Tibial nerve (tissue), 4 donors: ENCODE results near the gene PIH1D1. TPM values are rescaled to one million over a fixed set of nuclear protein-coding genes. Genes with fewer than 3 reads are reported as not detected.

Source experiments
- DNase-seq, 2 donors: peaks; one replicate each; pipeline ENCODE4 v3.0.0-alpha.2; 2019; ENCODE audit warnings: low spot score in 2 of 2
- H3K27ac ChIP-seq, 4 donors: fragments of 200-600 bp; sonication (generic) in 3 of 4; one replicate each; pipeline ENCODE4 v1.5.1; 2017 to 2019; ENCODE audit warnings: mild to moderate bottlenecking in 1 of 4
- H3K27me3 ChIP-seq, 2 donors: fragments of 200-600 bp; sonication (generic) in 1 of 2; one replicate each; pipeline versions ENCODE4 v1.5.1 to v1.6.0; 2017 to 2019
- H3K36me3 ChIP-seq, 3 donors: fragments of 200-600 bp; sonication (generic); one replicate each; pipeline ENCODE4 v1.5.1; 2018 to 2019
- H3K4me1 ChIP-seq, 4 donors: fragments of 200-600 bp; sonication (generic) in 3 of 4; one replicate each; pipeline ENCODE4 v1.5.1; 2017 to 2019
- H3K4me3 ChIP-seq, 4 donors: fragments of 200-600 bp; sonication (generic) in 3 of 4; one replicate each; pipeline ENCODE4 v1.5.1; 2017 to 2019; ENCODE audit warnings: mild to moderate bottlenecking in 1 of 4, moderate library complexity in 1 of 4
- H3K9me3 ChIP-seq, 4 donors: fragments of 200-600 bp; sonication (generic) in 3 of 4; one replicate each; pipeline ENCODE4 v1.5.1; 2017 to 2019
- EP300 ChIP-seq, 2 donors: sonication (generic); formaldehyde crosslinking; IDR thresholded peaks; one replicate each; pipeline ENCODE4 v1.6.1; 2017; ENCODE audit warnings: antibody characterized with exemption in 2 of 2, mild to moderate bottlenecking in 1 of 2
- POLR2A ChIP-seq, 2 donors: fragments of 450-650 bp; IDR thresholded peaks; one replicate each; pipeline ENCODE4 v1.6.1; 2017; ENCODE audit warnings: antibody characterized with exemption in 2 of 2, mild to moderate bottlenecking in 2 of 2, moderate library complexity in 2 of 2
- WGBS, 2 donors: methylation state at CpG; one replicate each; pipeline ENCODE4 v1.1.5; 2018; 5-methylcytosine and 5-hydroxymethylcytosine counted together
- total RNA-seq, 4 donors: library from RNA; depleted of rRNA; stranded (reverse); fragments of >200 nt; gene quantifications; one replicate each; pipeline ENCODE4 v1.1.0, GENCODE V29; 2016
- TF ChIP-seq, protein P1 (sequence below), 5 experiments: fragments of 200-600 bp in 3 of 5; fragments of 450-650 bp in 2 of 5; sonication (generic) in 3 of 5; IDR thresholded peaks; one replicate each; pipeline ENCODE4 v1.5.1; 2016 to 2019; ENCODE audit warnings: antibody characterized with exemption in 5 of 5, mild to moderate bottlenecking in 3 of 5, moderate library complexity in 2 of 5

PIH1D1 gene
- total RNA-seq, 4 donors from 2014 or later: 85.0 to 128 (median 110) TPM

DNA sequence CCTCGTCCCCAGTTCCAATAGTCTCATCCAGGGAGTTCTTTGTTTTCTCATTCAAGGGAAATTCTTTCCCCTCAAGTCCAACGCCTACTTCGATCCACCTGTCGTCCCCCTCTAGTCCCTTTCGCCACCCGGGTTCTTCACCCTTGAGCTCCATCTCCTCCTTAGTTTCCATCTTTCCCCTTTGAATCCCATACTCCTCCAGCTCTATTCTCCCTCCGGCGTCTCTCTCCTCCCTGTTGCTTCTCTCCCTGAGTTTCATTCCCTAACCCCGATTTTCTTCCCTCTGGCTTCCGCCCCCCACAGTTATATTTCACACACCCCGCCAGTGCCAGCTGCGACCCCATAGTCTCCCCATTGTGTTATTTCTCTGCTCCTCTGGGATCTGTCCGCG is 9.7 kb downstream of the PIH1D1 start:
- H3K27ac ChIP-seq: peak overlapping the region; percentile 75 to 88 (median 83)
- WGBS, 2 donors: 17 to 20% methylated on average over 14 of the region's 14 CpGs

DNA sequence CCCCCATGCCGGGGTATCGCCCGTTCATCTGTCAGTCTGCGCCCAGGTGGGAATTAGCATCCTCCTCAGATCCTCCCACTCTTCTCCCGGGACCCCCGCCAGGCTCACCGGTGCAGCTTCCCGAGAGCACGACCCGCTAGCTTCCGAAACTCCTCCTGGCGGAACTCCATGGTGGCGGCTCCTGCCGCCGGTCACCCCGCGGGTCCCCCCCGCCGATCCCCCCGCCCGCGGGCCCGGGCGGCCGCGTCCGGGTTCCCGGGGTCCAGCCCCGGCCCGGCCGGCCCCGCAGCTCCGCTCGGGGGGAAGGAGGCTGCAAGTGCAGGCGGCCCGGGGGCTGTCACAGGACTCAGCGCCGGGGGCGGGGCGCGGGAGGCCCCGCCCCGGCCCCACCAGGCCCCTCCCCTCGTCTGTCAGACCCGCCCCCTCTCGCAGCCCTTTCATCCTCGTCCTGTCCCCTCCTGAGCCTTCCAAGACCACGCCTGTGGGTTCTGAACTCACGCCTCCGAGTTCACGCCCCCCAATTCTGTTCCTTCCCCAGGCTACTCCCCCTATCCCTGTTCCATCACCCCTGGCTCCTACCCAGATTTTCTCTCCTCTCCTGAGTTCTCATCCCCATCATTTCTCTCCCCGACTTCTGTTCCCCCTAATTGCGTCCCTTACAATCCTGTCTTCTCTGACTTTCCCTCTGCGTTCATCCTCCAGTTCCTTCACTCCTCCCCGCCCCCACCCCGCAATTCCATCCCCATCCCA is 10.2 kb downstream of the PIH1D1 start, which contains the start of gene SLC17A7:
Gene SLC17A7, minus strand, starts transcription at position 318 of the 750 bp plus-strand sequence. Its CDS starts 148 bp downstream, at position 170.
- peaks cover 0 to 60% of the 10 kb centered on the region in 2 donors for H3K27me3 ChIP-seq
- peak within 1 kb of the TSS; percentile 17 to 58 (median 38) for H3K4me3 ChIP-seq
- peak; percentile 67 to 82 for DNase-seq
- H3K36me3 ChIP-seq: peaks cover 0 to 6% (median 0%) of the 10 kb centered on the region in 3 donors
- WGBS, 2 donors: 1 to 5% methylated on average over 25 to 51 of the region's 56 CpGs
- TF ChIP-seq EP300 (IDR thresholded peaks at IDR 0.05) (no peak), POLR2A (IDR thresholded peaks at IDR 0.05) (no peak)
- TF ChIP-seq, protein P1, sequence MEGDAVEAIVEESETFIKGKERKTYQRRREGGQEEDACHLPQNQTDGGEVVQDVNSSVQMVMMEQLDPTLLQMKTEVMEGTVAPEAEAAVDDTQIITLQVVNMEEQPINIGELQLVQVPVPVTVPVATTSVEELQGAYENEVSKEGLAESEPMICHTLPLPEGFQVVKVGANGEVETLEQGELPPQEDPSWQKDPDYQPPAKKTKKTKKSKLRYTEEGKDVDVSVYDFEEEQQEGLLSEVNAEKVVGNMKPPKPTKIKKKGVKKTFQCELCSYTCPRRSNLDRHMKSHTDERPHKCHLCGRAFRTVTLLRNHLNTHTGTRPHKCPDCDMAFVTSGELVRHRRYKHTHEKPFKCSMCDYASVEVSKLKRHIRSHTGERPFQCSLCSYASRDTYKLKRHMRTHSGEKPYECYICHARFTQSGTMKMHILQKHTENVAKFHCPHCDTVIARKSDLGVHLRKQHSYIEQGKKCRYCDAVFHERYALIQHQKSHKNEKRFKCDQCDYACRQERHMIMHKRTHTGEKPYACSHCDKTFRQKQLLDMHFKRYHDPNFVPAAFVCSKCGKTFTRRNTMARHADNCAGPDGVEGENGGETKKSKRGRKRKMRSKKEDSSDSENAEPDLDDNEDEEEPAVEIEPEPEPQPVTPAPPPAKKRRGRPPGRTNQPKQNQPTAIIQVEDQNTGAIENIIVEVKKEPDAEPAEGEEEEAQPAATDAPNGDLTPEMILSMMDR (IDR thresholded peaks at IDR 0.05): no peak
- peaks cover 0 to 40% (median 0%) of the 10 kb centered on the region in 4 donors for H3K4me1 ChIP-seq
- peak within 1 kb of the TSS; percentile 75 to 88 (median 83) for H3K27ac ChIP-seq
- no peaks in the 10 kb centered on the region for H3K9me3 ChIP-seq

More for the DNA sequence above, 9.7 kb downstream of the PIH1D1 start:
- peak overlapping the region in 3 of 4 donors; percentile 22 to 58 (median 53) for H3K4me3 ChIP-seq
- peaks cover 0 to 55% of the 10 kb centered on the region in 2 donors for H3K27me3 ChIP-seq
- peaks cover 0 to 12% (median 0%) of the 10 kb centered on the region in 3 donors for H3K36me3 ChIP-seq
- H3K9me3 ChIP-seq: no peaks in the 10 kb centered on the region
- DNase-seq: no peak
- peak in 1 of 2 donors; percentile 25 for TF ChIP-seq POLR2A (IDR thresholded peaks at IDR 0.05)
- TF ChIP-seq, protein P1 (IDR thresholded peaks at IDR 0.05): no peak
- H3K4me1 ChIP-seq: peaks cover 0 to 40% (median 0%) of the 10 kb centered on the region in 4 donors

DNA sequence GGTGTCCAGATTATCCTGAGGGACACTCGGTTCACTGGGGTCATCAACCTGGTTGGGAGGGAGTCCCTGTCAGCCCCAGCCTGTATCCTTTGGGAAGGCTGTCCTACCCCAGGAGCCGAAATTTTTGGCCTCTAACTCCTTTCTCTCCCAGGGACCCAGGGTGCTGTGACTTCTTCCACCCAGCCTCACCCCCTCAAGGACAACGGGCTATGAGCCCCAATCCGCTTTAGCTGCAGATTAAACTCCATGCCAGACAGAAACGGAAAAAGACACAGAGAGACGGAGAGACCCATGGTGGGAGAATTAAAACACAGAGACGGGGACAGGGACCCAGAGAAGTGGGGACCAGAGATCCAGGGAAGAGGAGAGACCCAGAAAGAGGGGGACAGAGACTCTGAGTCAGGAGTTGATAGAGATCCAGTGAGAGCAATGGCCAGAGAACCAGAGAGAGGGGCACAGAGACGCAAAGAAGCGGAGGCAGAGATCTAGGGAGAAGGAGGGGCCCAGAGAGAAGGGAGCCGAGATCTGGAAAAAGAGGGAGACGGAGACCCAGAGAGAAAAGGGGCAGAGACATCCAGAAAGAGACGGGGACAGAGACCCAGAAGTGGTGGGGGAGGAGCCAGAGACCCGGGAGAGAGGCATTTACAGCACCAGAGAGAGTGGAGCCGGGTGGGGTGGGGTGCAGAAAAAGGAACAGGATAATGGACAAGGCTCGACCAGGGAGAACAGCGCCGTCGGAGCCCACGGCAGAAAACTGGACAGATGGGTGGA is 11.0 kb downstream of the PIH1D1 start:
- peak overlapping the region in 1 of 4 donors; percentile 43 for H3K27ac ChIP-seq
- H3K4me1 ChIP-seq: peaks cover 0 to 40% (median 0%) of the 10 kb centered on the region in 4 donors
- H3K27me3 ChIP-seq: peaks cover 0 to 68% of the 10 kb centered on the region in 2 donors
- no peaks in the 10 kb centered on the region for H3K36me3 ChIP-seq
- peak in 1 of 2 donors; percentile 28 for DNase-seq
- peak overlapping the region in 3 of 4 donors; percentile 17 to 58 (median 30) for H3K4me3 ChIP-seq
- 23 to 26% methylated on average over 19 of the region's 19 CpGs for WGBS, 2 donors
- H3K9me3 ChIP-seq: no peaks in the 10 kb centered on the region
- TF ChIP-seq, protein P1 (IDR thresholded peaks at IDR 0.05): no peak
- TF ChIP-seq POLR2A (IDR thresholded peaks at IDR 0.05) (no peak), EP300 (IDR thresholded peaks at IDR 0.05) (no peak)

DNA sequence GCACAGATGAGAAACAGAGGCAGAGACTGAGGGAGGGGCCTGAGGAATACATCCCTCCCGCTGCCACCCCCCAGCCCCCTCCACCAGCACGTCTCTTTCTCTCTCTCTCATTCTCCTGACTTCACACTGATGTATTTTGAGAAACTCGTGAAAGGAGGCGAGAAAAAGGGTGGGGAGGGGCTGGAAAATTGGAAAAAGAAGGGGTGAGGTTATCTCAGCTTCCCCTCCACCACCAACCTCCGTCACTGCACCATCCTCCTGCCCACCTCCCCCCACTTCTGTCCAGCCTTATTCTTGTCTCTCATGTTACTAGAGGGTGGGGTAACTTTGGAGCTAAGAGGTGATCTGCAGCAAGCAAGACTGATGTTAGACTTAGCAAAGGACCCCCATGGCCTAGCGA is 11.8 kb downstream of the PIH1D1 start:
- WGBS, 2 donors: 42 to 54% methylated on average over 6 of the region's 6 CpGs
- no peaks in the 10 kb centered on the region for H3K9me3 ChIP-seq

DNA sequence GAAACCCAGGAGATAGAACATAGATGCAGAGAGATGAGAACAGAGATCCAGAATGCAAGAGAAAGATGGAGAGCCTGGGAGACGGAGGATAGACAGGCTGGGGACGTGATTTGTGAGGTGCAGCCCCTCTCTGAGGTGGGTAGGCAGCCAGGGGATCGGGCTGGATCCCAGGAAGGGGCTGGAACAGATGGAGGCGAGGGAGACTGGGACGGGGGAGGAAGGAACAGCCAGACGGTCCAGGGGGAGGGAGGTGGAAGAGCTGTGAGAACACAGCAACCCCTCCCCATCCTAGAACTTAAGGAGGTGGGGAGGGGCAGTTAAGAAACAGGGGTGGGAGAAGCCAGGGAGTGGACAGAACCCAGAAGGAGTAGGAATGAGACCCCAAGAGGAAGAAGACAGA is 13.4 kb downstream of the PIH1D1 start:
- 27 to 28% methylated on average over 6 of the region's 6 CpGs for WGBS, 2 donors
- DNase-seq: no peak
- Histone ChIP-seq H3K27me3 (peaks cover 0 to 91% of the 10 kb centered on the region in 2 donors), H3K36me3 (no peaks in the 10 kb centered on the region), H3K9me3 (no peaks in the 10 kb centered on the region), H3K4me3 (no peak overlapping the region), H3K4me1 (peaks cover 0 to 33% (median 0%) of the 10 kb centered on the region in 4 donors), H3K27ac (no peak overlapping the region)
- TF ChIP-seq POLR2A (IDR thresholded peaks at IDR 0.05) (no peak), EP300 (IDR thresholded peaks at IDR 0.05) (no peak)
- TF ChIP-seq, protein P1 (IDR thresholded peaks at IDR 0.05): no peak

More for the DNA sequence above, 11.8 kb downstream of the PIH1D1 start:
- H3K4me1 ChIP-seq: peaks cover 0 to 40% (median 0%) of the 10 kb centered on the region in 4 donors
- H3K27ac ChIP-seq: no peak overlapping the region
- H3K4me3 ChIP-seq: no peak overlapping the region
- no peak for TF ChIP-seq EP300 (IDR thresholded peaks at IDR 0.05)
- no peak for TF ChIP-seq POLR2A (IDR thresholded peaks at IDR 0.05)
- H3K27me3 ChIP-seq: peaks cover 0 to 76% of the 10 kb centered on the region in 2 donors
- DNase-seq: no peak
- no peaks in the 10 kb centered on the region for H3K36me3 ChIP-seq
